K562 (cell line): ENCODE measurements around the gene ACP4. TPM values are rescaled to one million over a fixed set of nuclear protein-coding genes. Genes with fewer than 3 reads are reported as not detected.

Source experiments
- C11orf30 ChIP-seq: fragments of 450-650 bp; IDR thresholded peaks from 2 replicates; pipeline ENCODE4 v1.6.1; 2016; ENCODE audit warnings: low read depth, mild to moderate bottlenecking
- DACH1 ChIP-seq: fragments of 450-650 bp; IDR thresholded peaks from 2 replicates; pipeline ENCODE4 v1.6.1; 2018; ENCODE audit not compliant: partially characterized antibody
- GABPB2 ChIP-seq: fragments of 250-450 bp; sonication (Bioruptor Pico); conservative IDR thresholded peaks from 2 replicates; pipeline ENCODE4 v1.5.1; 2021; ENCODE audit warnings: mild to moderate bottlenecking
- ID3 ChIP-seq, 2 experiments: fragments of 250-450 bp in 1 of 2; fragments of 450-650 bp in 1 of 2; sonication (Bioruptor Pico) in 1 of 2; IDR thresholded peaks; 2 replicates each; pipeline versions ENCODE4 v1.6.1 to v1.8.0; 2016 to 2021; ENCODE audit warnings: mild to moderate bottlenecking in 2 of 2, moderate library complexity in 2 of 2, missing compliant biosample characterization in 1 of 2, missing genetic modification characterization in 1 of 2
- PBX2 ChIP-seq, 2 experiments: IDR thresholded peaks in 1 of 2; conservative IDR thresholded peaks in 1 of 2; 2 replicates each; pipeline ENCODE4 v1.6.1; 2016; ENCODE audit warnings: low read depth in 2 of 2, mild to moderate bottlenecking in 1 of 2, missing compliant biosample characterization in 1 of 2, missing genetic modification characterization in 1 of 2, moderate library complexity in 1 of 2
- SAFB2 ChIP-seq: fragments of 200-400 bp; formaldehyde crosslinking; IDR thresholded peaks from 2 replicates; pipeline ENCODE4 v1.6.1; 2018; ENCODE audit warnings: borderline replicate concordance, low read length, low read depth, moderate library complexity; ENCODE audit not compliant: severe bottlenecking
- SMAD3 ChIP-seq: fragments of 450-650 bp; formaldehyde crosslinking; conservative IDR thresholded peaks from 2 replicates; pipeline ENCODE4 v1.4.0; 2020; ENCODE audit warnings: mild to moderate bottlenecking
- SMC3 ChIP-seq: conservative IDR thresholded peaks from 2 replicates; pipeline ENCODE4 v1.6.1; 2011; ENCODE audit warnings: low read depth, low read length, improper control_type of control experiment; ENCODE audit not compliant: insufficient read depth
- U2AF2 ChIP-seq: fragments of 200-400 bp; formaldehyde crosslinking; optimal IDR thresholded peaks from 2 replicates; pipeline ENCODE3; 2017; ENCODE audit warnings: low read depth, mild to moderate bottlenecking, low read length
- ZBTB2 ChIP-seq: fragments of 450-650 bp; IDR thresholded peaks from 2 replicates; pipeline ENCODE4 v1.6.1; 2016; ENCODE audit warnings: antibody characterized with exemption
- ZNF347 ChIP-seq: fragments of 450-650 bp; formaldehyde crosslinking; IDR thresholded peaks from 2 replicates; pipeline ENCODE4 v1.4.0; 2020; ENCODE audit warnings: low read depth, mild to moderate bottlenecking, moderate library complexity
- ZNF644 ChIP-seq: fragments of 200-800 bp; sonication (Bioruptor generic); IDR thresholded peaks from 2 replicates; pipeline ENCODE4 v1.6.1; 2016; ENCODE audit warnings: low read depth, missing genetic modification characterization, missing compliant biosample characterization
- polyA plus RNA-seq, 8 experiments: library from polyadenylated mRNA; depleted of rRNA in 4 of 8; stranded (reverse) in 5 of 8; unstranded in 3 of 8; fragments of >200 nt; fragmentation: Nextera tagmentation in 2 of 8; fragmentation: Illumina TruSeq in 1 of 8; extraction: Ambion mirVana in 2 of 8; extraction: Trizol in 1 of 8; gene quantifications; 2 replicates each; pipeline versions ENCODE4 v1.2.1 to v1.2.3, GENCODE V29; 2011 to 2014; ENCODE audit warnings: inconsistent platforms in 1 of 8, missing spikeins in 1 of 8
- total RNA-seq, 7 experiments: library from RNA; depleted of rRNA in 6 of 7; stranded (reverse); fragments of >200 nt in 6 of 7; fragmentation: Illumina TruSeq in 2 of 7; extraction: Trizol in 2 of 7; gene quantifications; 2 replicates each; pipeline versions ENCODE4 v1.2.1 to v1.2.3, GENCODE V29; 2011 to 2021; ENCODE audit warnings: low replicate concordance in 1 of 7
- TF ChIP-seq, protein P1 (sequence below): sonication (generic); formaldehyde crosslinking; IDR thresholded peaks from 2 replicates; pipeline ENCODE4 v1.8.0; 2022; ENCODE audit warnings: missing genetic modification reagents, mild to moderate bottlenecking, borderline replicate concordance
- TF ChIP-seq, protein P2 (sequence below), 2 experiments: IDR thresholded peaks; 2 replicates each; pipeline ENCODE4 v1.6.1; 2011; ENCODE audit warnings: borderline replicate concordance in 1 of 2, control low read depth in 1 of 2, low read depth in 1 of 2, low read length in 1 of 2, mild to moderate bottlenecking in 1 of 2, mixed read lengths in 1 of 2, moderate library complexity in 1 of 2; ENCODE audit not compliant: insufficient read depth in 1 of 2, insufficient read length in 1 of 2, poor library complexity in 1 of 2, severe bottlenecking in 1 of 2; ENCODE audit errors: extremely low read depth in 1 of 2

Gene ACP4
- total and polyA plus RNA-seq, 9 of the 15 experiments (the other 6 are each of a cell fraction or from before 2014, with no cell fraction given): not detected

GRCh38 chr19:50804420-50805272 lies 14.4 kb downstream of the ACP4 start (continued):
- TF ChIP-seq ID3 (CRISPR knock-in tag; IDR thresholded peaks at IDR 0.05) (no peak), ID3 (tag; IDR thresholded peaks at IDR 0.05) (no peak; the same call in none of the 2 replicates), SAFB2 (no peak), SMAD3 (CRISPR knock-in tag) (no peak), DACH1 (peak; percentile 99), GABPB2 (CRISPR knock-in tag) (no peak), ZNF644 (tag) (no peak), PBX2 (CRISPR knock-in tag; IDR thresholded peaks at IDR 0.05; ENCODE audit: low read depth) (peak; percentile 93), PBX2 (tag; conservative IDR thresholded peaks at IDR 0.05; ENCODE audit: low read depth) (peak; percentile 98), C11orf30 (peak; percentile 95), SMC3 (0 out of 2 replicates have a peak, but pooled peaks have one; percentile 24), U2AF2 (no peak), ZBTB2 (no peak; the same call in 1 of the 2 replicates), ZNF347 (CRISPR knock-in tag) (no peak)
- TF ChIP-seq, protein P1, sequence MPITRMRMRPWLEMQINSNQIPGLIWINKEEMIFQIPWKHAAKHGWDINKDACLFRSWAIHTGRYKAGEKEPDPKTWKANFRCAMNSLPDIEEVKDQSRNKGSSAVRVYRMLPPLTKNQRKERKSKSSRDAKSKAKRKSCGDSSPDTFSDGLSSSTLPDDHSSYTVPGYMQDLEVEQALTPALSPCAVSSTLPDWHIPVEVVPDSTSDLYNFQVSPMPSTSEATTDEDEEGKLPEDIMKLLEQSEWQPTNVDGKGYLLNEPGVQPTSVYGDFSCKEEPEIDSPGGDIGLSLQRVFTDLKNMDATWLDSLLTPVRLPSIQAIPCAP (CRISPR knock-in tag): no peak
- TF ChIP-seq, protein P2, sequence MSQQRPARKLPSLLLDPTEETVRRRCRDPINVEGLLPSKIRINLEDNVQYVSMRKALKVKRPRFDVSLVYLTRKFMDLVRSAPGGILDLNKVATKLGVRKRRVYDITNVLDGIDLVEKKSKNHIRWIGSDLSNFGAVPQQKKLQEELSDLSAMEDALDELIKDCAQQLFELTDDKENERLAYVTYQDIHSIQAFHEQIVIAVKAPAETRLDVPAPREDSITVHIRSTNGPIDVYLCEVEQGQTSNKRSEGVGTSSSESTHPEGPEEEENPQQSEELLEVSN (IDR thresholded peaks at IDR 0.05; ENCODE audit: borderline replicate concordance in 1 of 2, extremely low read depth in 1 of 2, insufficient read depth in 1 of 2, insufficient read length in 1 of 2, low read depth in 1 of 2, low read length in 1 of 2, poor library complexity in 1 of 2, severe bottlenecking in 1 of 2): peak; percentile 48 to 80
